Tibial nerve (tissue), 4 donors: ENCODE measurements around the gene SH3RF3. TPM values are rescaled to one million over a fixed set of nuclear protein-coding genes. Genes with fewer than 3 reads are reported as not detected.

Experiments
- DNase-seq, 2 donors: peaks; one replicate each; pipeline ENCODE4 v3.0.0-alpha.2; 2019; ENCODE audit warnings: low spot score in 2 of 2
- H3K27ac ChIP-seq, 4 donors: fragments of 200-600 bp; sonication (generic) in 3 of 4; one replicate each; pipeline ENCODE4 v1.5.1; 2017 to 2019; ENCODE audit warnings: mild to moderate bottlenecking in 1 of 4
- H3K27me3 ChIP-seq, 2 donors: fragments of 200-600 bp; sonication (generic) in 1 of 2; one replicate each; pipeline versions ENCODE4 v1.5.1 to v1.6.0; 2017 to 2019
- H3K36me3 ChIP-seq, 3 donors: fragments of 200-600 bp; sonication (generic); one replicate each; pipeline ENCODE4 v1.5.1; 2018 to 2019
- H3K4me1 ChIP-seq, 4 donors: fragments of 200-600 bp; sonication (generic) in 3 of 4; one replicate each; pipeline ENCODE4 v1.5.1; 2017 to 2019
- H3K4me3 ChIP-seq, 4 donors: fragments of 200-600 bp; sonication (generic) in 3 of 4; one replicate each; pipeline ENCODE4 v1.5.1; 2017 to 2019; ENCODE audit warnings: mild to moderate bottlenecking in 1 of 4, moderate library complexity in 1 of 4
- H3K9me3 ChIP-seq, 4 donors: fragments of 200-600 bp; sonication (generic) in 3 of 4; one replicate each; pipeline ENCODE4 v1.5.1; 2017 to 2019
- EP300 ChIP-seq, 2 donors: sonication (generic); formaldehyde crosslinking; IDR thresholded peaks; one replicate each; pipeline ENCODE4 v1.6.1; 2017; ENCODE audit warnings: antibody characterized with exemption in 2 of 2, mild to moderate bottlenecking in 1 of 2
- POLR2A ChIP-seq, 2 donors: fragments of 450-650 bp; IDR thresholded peaks; one replicate each; pipeline ENCODE4 v1.6.1; 2017; ENCODE audit warnings: antibody characterized with exemption in 2 of 2, mild to moderate bottlenecking in 2 of 2, moderate library complexity in 2 of 2
- WGBS, 2 donors: methylation state at CpG; one replicate each; pipeline ENCODE4 v1.1.5; 2018; 5-methylcytosine and 5-hydroxymethylcytosine counted together
- total RNA-seq, 4 donors: library from RNA; depleted of rRNA; stranded (reverse); fragments of >200 nt; gene quantifications; one replicate each; pipeline ENCODE4 v1.1.0, GENCODE V29; 2016
- TF ChIP-seq, protein P1 (sequence below), 5 experiments: fragments of 200-600 bp in 3 of 5; fragments of 450-650 bp in 2 of 5; sonication (generic) in 3 of 5; IDR thresholded peaks; one replicate each; pipeline ENCODE4 v1.5.1; 2016 to 2019; ENCODE audit warnings: antibody characterized with exemption in 5 of 5, mild to moderate bottlenecking in 3 of 5, moderate library complexity in 2 of 5

The SH3RF3 gene
- total RNA-seq, 4 donors from 2014 or later: 6.9 to 18.0 (median 11.4) TPM

DNA sequence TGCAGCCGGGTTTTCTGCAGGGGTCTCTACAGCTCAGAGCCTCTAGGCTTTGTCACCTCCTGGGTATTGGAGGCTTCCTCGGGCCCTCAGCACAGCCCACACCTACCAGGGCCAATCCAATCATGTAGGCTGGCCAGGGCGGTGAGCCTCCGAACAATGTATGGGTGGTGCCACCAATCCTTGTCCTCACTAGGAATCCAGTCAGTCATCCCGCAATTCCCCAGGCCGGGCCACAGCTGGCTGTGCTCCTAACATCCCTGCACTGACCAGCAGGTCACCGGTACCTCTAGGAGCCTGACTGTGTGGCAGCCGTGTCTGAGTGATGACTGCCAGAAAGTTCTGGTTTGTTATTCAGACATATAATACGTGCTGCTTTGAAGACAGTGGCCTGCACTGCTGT, 129.4 kb downstream of the SH3RF3 start:
- Histone ChIP-seq H3K4me3 (no peak overlapping the region), H3K27me3 (no peaks in the 10 kb centered on the region), H3K27ac (no peak overlapping the region), H3K9me3 (no peaks in the 10 kb centered on the region), H3K4me1 (peaks cover 0 to 26% (median 3%) of the 10 kb centered on the region in 4 donors), H3K36me3 (no peaks in the 10 kb centered on the region)
- TF ChIP-seq POLR2A (IDR thresholded peaks at IDR 0.05): no peak
- TF ChIP-seq, protein P1, sequence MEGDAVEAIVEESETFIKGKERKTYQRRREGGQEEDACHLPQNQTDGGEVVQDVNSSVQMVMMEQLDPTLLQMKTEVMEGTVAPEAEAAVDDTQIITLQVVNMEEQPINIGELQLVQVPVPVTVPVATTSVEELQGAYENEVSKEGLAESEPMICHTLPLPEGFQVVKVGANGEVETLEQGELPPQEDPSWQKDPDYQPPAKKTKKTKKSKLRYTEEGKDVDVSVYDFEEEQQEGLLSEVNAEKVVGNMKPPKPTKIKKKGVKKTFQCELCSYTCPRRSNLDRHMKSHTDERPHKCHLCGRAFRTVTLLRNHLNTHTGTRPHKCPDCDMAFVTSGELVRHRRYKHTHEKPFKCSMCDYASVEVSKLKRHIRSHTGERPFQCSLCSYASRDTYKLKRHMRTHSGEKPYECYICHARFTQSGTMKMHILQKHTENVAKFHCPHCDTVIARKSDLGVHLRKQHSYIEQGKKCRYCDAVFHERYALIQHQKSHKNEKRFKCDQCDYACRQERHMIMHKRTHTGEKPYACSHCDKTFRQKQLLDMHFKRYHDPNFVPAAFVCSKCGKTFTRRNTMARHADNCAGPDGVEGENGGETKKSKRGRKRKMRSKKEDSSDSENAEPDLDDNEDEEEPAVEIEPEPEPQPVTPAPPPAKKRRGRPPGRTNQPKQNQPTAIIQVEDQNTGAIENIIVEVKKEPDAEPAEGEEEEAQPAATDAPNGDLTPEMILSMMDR (IDR thresholded peaks at IDR 0.05): no peak
- no peak for TF ChIP-seq EP300 (IDR thresholded peaks at IDR 0.05)
- no peak for DNase-seq
- 80 to 90% methylated on average over 5 to 9 of the region's 9 CpGs for WGBS, 2 donors

DNA sequence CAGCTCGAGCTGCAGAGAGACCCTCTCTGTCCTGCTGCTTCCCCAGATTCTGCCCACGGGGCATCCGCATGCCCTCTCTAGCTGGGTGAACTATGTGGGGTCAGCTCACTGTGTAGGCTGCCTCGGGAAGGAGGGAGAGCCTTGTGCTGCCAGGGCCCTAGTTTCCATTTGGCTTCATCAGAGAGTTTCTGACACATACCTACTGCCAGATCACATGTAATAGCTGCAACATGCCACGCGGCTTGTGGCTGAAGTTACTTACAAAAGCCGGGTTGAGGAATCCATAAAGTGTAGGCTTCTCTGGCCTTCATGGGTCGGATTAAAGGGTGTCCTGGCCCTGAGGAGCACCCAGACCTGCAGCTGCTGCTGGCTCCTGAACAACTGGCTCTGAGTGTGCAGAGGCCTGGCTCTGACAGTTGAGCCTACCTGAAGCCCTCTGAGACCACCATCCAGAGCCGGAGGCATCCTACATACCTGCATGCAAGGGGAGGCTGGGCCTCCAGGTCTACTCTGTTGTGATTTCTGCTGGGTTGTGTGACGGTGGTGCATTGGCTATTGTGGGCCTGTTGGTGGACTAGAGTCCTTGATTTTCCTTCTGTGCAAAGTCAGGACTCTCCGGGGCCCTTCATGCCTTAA, 130.0 kb downstream of the SH3RF3 start:
- DNase-seq: no peak
- no peak overlapping the region for H3K27ac ChIP-seq
- no peak overlapping the region for H3K4me3 ChIP-seq
- H3K27me3 ChIP-seq: no peaks in the 10 kb centered on the region
- no peaks in the 10 kb centered on the region for H3K9me3 ChIP-seq
- 70 to 83% methylated on average over 10 of the region's 11 CpGs for WGBS, 2 donors
- peaks cover 0 to 26% (median 3%) of the 10 kb centered on the region in 4 donors for H3K4me1 ChIP-seq
- TF ChIP-seq EP300 (IDR thresholded peaks at IDR 0.05) (no peak), POLR2A (IDR thresholded peaks at IDR 0.05) (no peak)
- TF ChIP-seq, protein P1 (IDR thresholded peaks at IDR 0.05): no peak
- no peaks in the 10 kb centered on the region for H3K36me3 ChIP-seq

DNA sequence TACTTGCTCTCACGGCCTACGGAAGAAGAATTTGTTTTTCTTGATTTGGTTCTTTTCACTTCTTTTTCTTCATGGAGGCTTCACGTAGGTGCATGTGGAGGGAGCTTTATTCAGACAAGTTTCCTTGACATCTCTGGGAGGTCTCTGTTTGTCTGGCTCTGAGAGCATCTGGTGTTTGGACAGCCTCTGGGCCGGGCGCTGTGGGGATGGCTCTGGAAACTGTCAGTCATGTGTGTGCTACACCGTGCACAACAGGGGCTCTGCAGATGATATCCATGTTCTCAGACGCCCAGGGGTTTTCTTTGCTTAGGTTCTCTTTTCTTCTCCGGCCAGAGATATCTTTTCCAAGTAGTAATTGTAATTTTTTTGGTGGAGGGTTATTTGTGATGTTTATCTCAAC, 130.7 kb downstream of the SH3RF3 start:
- 72 to 90% methylated on average over 8 of the region's 8 CpGs for WGBS, 2 donors
- no peak overlapping the region for H3K4me3 ChIP-seq

DNA sequence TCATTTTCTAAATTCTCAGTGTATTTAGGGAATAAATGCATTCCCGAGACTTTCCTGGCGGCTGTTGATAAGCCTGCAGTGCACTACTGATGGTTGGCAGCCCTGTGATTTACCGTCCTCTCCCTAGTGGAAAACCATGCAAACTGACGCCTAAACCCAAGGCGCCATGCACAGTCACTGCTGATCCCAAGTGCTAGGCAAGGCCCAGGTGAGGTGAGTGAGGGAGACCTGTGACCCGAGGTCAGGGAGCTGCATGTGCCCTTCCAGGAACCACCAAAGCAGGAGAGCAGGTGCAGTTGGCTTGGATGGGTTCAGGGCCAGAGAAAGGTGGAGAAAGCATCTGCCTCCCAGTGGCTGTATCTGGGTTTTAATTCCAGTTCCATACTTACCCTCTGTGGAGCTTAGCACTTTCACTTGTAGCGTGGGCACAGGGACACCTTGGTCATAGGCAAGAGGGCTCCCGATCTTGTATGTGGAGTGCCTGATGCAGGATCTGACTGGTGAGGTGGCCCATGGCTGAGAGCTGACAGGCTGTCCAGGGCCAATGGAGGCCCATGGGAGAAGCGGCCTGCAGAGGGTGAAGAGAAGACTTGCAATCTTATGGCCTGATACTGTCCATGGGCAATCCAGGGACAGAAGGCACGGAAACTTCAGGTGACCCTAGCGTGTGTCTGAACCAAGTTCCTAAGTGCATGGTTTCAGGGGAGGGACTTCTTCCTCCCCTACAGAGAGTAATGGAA, 131.3 kb downstream of the SH3RF3 start:
- WGBS, 2 donors: 85 to 93% methylated on average over 10 to 11 of the region's 11 CpGs
- Histone ChIP-seq H3K9me3 (no peaks in the 10 kb centered on the region), H3K4me1 (peaks cover 0 to 36% (median 8%) of the 10 kb centered on the region in 4 donors), H3K27ac (no peak overlapping the region), H3K36me3 (no peaks in the 10 kb centered on the region), H3K27me3 (no peaks in the 10 kb centered on the region), H3K4me3 (no peak overlapping the region)
- TF ChIP-seq POLR2A (IDR thresholded peaks at IDR 0.05) (no peak), EP300 (IDR thresholded peaks at IDR 0.05) (no peak)
- TF ChIP-seq, protein P1 (IDR thresholded peaks at IDR 0.05): no peak
- DNase-seq: no peak

More for the DNA sequence above, 130.7 kb downstream of the SH3RF3 start:
- TF ChIP-seq, protein P1 (IDR thresholded peaks at IDR 0.05): no peak
- TF ChIP-seq POLR2A (IDR thresholded peaks at IDR 0.05) (no peak), EP300 (IDR thresholded peaks at IDR 0.05) (no peak)
- Histone ChIP-seq H3K9me3 (no peaks in the 10 kb centered on the region), H3K4me1 (peaks cover 0 to 30% (median 3%) of the 10 kb centered on the region in 4 donors), H3K27me3 (no peaks in the 10 kb centered on the region), H3K27ac (no peak overlapping the region), H3K36me3 (no peaks in the 10 kb centered on the region)
- no peak for DNase-seq
